ENCODE data around the gene HSD17B7.

Gene HSD17B7

DNA sequence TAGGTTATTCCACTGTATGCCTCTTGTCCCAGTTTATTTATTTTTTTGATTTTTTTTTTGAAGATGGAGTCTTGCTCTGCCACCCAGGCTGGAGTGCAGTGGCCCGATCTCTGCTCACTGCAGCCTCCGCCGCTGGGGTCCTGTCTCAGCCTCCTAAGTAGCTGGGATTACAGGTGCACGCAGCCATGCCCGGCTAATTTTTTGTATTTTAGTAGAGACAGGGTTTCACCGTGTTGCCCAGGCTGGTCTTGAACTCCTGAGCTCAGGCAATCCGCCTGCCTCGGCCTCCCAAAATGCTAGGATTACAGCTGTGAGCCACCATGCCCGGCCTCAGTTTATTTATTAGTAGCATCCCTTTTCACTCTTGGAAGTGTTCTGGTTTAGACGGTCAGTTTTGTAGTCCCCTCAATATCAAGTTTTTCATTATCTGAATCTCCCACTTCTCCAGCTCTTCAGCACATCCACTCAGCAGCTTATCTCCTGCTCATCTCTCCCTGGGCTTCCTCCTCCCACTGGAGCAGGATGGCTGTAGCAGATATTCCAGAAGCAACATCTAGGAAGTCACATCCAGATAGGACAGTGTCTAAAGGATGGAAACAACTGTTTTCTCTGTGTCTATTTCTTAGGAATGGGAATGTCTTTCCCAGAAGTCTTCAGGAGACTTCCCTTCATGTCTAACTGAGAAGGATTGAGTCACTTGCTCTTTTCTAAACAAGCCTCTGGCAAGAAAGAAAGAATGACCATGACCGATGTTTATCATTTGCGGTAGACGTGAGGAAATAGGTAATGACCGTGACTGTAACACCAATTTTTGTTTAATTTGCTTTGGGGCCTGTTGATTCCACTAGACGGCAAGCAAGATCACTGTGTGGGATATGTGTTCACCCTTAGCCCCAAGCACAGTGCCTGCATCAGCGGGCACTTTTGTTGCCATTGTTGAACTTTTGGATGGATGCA, 56.0 kb downstream of the HSD17B7 start:
- no peak for TF ChIP-seq ZNF274 (IDR thresholded peaks at IDR 0.05; ENCODE audit: low read depth, low read length)

DNA sequence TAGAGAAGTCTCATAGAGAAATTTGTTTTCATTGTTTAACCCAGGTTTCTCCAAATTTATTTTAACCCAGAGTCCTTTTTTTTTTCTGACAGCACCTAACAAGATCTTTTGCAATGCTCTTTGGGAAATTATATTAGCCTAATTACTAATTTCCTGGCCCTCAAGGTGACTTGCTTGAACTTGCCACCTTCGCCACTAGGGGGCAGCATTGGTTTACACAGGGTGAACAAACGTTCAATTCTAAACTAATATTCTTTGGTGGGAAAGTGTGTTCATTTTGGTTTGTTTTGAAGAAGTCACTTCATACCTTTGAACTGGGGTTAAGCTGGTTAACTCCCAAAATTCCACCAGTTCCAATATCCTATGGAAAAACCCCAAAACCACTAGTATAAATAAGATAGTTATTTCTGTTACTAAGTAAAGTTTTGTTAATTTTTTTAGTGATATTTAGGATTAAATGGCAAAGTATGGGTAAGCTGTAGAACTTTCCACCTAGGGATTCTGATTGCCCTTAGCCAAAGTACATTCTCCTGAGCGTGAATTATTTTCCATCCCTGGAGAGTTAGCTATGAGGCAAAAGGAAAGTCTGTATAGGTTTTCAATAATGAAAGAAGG, 57.4 kb downstream of the HSD17B7 start:
- TF ChIP-seq ZNF274 (IDR thresholded peaks at IDR 0.05; ENCODE audit: low read depth, low read length), result no peak
- H3K4me3 ChIP-seq (ENCODE audit: low read length), result no peak overlapping the region

More for the DNA sequence above, 56.0 kb downstream of the HSD17B7 start:
- no peak overlapping the region for H3K4me3 ChIP-seq (ENCODE audit: low read length)

DNA sequence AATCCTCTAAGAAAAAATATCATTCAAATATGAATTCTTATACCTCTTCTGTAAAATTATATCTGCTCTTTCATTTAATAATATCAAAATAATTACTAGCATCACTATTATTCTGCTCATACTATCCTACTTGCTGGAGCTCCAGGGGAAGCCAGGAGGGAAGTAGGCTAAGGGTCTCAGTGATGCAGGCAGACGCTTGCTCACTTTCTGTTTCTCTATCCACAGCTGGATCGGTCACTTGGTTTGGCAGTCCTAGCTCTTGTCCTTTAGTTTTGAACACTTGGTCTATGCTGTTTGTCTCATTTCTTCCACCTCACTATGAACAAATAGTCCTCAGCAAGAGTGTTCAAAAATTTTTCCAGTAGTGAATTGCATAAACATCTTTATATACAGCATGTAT, 59.2 kb downstream of the HSD17B7 start:
- no peak for TF ChIP-seq ZNF274 (IDR thresholded peaks at IDR 0.05; ENCODE audit: low read depth, low read length)
- no peak overlapping the region for H3K4me3 ChIP-seq (ENCODE audit: low read length)

DNA sequence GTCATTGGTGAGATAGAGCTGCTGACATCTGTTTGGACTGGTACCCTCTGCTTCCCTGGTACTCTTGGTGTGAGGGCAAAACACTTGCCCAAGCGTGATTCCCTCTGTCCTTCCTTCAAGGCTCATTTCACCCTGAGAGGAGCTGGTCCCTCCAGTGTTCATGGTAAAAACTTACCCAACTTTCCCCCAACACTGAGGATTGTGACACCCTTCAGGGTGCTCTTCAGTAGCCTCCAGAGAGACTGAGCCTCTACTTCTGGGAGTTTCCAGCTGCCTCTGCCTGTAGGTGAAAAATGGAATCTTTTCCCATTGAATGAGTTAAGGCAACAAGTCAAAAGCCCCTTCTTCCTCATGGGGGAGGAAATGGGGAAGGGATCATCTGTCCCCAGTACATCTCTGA, 60.8 kb downstream of the HSD17B7 start:
- no peak overlapping the region for H3K4me3 ChIP-seq (ENCODE audit: low read length)
- no peak for TF ChIP-seq ZNF274 (IDR thresholded peaks at IDR 0.05; ENCODE audit: low read depth, low read length)

DNA sequence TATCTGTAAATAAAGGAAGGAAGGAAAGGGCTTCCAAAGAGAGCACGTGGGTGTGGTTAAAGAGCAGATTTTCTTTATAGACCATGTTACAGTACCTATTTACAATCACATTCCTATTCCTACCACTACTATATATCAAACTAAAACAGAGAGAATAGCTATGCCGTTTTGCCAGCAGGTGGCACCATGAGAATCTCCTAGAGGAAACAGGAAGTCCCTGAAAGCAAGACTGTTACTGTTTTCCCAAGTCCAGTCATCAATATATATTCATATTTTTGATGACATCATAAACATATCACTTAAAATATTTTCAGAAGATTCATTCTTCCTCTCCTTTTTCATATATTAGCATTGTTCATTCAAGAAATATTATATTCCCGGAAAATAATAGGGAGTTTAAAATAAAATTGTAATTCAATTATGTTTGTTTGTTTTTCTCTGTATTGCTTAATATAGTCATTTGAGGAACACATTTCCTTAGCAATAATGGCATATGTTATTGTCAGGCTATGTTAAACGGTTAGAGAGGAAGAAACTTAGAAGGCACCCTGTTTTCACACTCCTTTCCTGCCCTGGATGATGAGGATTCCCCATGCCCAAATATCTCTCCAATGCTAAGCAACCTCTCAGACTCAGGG, 63.9 kb downstream of the HSD17B7 start:
- no peak for TF ChIP-seq ZNF274 (IDR thresholded peaks at IDR 0.05; ENCODE audit: low read depth, low read length)
- no peak overlapping the region for H3K4me3 ChIP-seq (ENCODE audit: low read length)

DNA sequence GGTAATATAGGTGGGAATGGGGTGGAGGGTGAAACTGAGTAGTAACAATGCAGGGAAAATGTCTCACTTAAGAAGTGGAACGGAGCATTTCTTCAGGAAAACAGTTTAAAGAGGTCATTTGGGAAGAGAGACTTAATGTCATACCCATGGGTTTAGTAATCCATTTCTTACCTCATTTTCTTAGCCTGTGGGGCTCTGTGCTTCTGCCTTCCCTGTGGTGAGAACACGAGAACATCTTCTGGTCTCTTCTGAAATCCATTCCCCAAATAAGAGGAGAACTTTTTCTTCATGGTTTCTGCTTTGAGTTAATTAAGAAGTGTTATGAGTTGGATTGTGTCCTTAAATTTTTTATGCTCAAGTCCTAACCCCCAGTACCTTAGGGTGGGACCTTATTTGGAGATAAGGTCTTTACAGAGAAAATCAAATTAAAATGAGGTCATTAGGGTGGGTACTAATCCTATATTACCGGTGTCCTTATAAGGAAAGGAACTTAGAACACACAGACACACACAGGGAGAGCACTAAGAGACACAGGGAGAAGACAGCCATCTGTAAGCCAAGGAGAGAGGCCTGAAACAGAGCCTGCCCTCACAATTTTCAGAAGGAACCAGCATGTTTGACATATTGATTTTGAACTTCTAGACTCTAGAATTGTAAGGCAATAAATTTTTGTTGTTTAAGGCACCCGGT, 65.1 kb downstream of the HSD17B7 start:
- no peak for TF ChIP-seq ZNF274 (IDR thresholded peaks at IDR 0.05; ENCODE audit: low read depth, low read length)
- H3K4me3 ChIP-seq (ENCODE audit: low read length), result no peak overlapping the region

DNA sequence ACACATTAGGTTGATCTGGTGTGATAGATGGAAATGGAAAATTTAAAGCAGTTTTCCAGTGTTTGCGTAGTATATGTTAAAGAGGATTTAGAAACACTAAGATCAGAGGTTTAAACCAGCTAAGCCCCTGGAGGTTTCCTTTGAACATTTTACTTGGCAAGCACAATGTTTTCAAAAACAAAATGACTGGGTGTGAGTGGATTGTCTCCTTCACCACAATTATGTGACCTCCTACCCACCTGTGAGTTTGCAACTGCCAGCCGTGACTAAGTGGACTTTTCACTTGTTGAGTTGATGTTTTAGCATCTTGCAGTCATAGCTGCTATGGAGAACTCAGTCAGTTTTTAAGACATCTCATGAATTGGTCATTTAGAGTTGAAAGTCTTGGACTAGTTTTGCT, 65.8 kb downstream of the HSD17B7 start:
- no peak overlapping the region for H3K4me3 ChIP-seq (ENCODE audit: low read length)
- no peak for TF ChIP-seq ZNF274 (IDR thresholded peaks at IDR 0.05; ENCODE audit: low read depth, low read length)

DNA sequence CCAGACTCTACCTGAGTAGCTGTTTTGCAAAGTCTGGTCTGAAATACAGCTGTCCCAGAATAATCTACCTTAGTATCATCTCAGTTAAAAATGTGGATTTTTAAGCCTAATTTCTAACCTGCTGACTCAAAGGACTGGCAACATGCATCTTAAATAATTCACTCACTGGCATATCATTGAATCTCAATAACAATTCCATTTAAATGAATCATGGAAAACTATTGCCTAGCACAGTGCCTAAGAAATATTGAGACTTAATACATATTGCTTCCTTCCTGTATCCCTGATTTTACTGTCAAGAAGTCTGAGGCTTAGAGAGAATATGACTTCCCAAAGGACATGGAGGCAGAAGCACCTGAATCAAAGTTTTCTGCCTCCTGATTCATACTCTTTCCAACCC, 67.3 kb downstream of the HSD17B7 start:
- TF ChIP-seq ZNF274 (IDR thresholded peaks at IDR 0.05; ENCODE audit: low read depth, low read length), result no peak

DNA sequence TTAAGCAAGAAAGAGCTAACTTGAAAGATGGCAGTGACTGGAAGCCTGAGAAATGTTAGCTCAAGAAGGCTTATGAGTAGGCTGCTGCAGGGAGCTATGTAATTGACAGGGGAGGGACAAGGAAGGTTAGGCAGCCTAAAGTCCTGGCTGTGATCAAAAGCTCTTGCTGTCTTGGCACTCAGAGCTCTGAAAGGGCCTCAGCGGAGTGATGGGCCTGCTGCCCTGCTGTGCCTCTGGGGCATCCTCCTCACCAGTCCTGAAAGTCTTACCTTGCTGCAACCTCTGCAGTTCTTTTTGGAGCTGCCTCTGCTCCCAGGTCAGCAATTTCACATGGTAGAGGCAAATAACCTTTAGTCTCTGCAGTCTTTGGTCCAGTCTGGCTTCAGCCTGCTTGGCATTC, 68.7 kb downstream of the HSD17B7 start:
- no peak for TF ChIP-seq ZNF274 (IDR thresholded peaks at IDR 0.05; ENCODE audit: low read depth, low read length)
- no peak overlapping the region for H3K4me3 ChIP-seq (ENCODE audit: low read length)

More for the DNA sequence above, 67.3 kb downstream of the HSD17B7 start:
- no peak overlapping the region for H3K4me3 ChIP-seq (ENCODE audit: low read length)

DNA sequence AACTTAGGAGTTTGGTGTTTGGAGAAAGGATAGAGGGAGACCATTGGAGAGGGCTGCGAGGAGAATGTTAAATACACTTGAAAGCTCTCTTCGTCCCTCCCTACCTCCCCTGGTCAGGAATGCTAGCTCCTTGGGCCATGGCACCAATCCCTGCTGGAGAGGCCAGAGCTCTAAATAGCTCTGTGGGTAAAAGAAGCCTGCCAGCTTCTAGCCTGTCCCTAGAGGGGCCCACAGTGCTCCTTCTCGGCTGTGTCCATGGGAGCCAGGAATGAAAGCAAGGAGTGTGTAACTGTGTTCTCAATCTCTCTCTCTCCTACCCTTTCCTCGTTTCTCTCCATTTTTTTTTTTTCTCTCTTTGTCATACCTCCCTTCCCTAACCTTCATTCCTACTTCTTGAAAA, 70.6 kb downstream of the HSD17B7 start, which contains the start of gene CCDC190:
Gene CCDC190, minus strand, starts transcription at position 75 of the 400 bp plus-strand sequence. CDS start 1,529 bp downstream, outside the sequence.
- TF ChIP-seq ZNF274 (IDR thresholded peaks at IDR 0.05; ENCODE audit: low read depth, low read length), result no peak
- no peak within 1 kb of the TSS for H3K4me3 ChIP-seq (ENCODE audit: low read length)

DNA sequence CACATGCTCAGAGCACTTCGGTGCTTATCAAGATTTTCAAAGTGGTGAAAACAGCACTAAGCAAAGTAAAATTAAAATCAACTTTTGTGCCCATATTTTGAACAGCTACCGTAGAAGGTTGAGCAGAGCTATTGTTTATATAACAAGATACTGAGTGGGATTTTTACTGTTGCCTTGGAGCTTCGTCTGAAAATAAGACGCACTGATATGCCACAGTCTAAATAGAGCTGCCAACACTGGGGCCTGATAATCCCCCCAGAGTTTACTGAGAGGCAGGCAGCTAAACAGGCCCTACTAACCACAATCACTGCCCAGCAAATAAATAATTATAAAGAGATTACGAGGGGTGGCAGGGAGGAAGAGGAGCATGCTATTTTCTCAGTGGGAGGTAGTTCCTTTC, 71.1 kb downstream of the HSD17B7 start:
- TF ChIP-seq ZNF274 (IDR thresholded peaks at IDR 0.05; ENCODE audit: low read depth, low read length), result no peak

More for the DNA sequence above, 71.1 kb downstream of the HSD17B7 start:
- no peak overlapping the region for H3K4me3 ChIP-seq (ENCODE audit: low read length)
